HTERT RPE-1 (cell line): ENCODE measurements around the gene FAM107A.

Experiments used
- in situ Hi-C: fragments of 300-500 bp; cut with MboI; formaldehyde crosslinking; loops from 4 replicates; pipeline ENCODE4 v1.14.3; 2020; ENCODE audit warnings: low sequenced_read_pairs

Gene FAM107A

DNA sequence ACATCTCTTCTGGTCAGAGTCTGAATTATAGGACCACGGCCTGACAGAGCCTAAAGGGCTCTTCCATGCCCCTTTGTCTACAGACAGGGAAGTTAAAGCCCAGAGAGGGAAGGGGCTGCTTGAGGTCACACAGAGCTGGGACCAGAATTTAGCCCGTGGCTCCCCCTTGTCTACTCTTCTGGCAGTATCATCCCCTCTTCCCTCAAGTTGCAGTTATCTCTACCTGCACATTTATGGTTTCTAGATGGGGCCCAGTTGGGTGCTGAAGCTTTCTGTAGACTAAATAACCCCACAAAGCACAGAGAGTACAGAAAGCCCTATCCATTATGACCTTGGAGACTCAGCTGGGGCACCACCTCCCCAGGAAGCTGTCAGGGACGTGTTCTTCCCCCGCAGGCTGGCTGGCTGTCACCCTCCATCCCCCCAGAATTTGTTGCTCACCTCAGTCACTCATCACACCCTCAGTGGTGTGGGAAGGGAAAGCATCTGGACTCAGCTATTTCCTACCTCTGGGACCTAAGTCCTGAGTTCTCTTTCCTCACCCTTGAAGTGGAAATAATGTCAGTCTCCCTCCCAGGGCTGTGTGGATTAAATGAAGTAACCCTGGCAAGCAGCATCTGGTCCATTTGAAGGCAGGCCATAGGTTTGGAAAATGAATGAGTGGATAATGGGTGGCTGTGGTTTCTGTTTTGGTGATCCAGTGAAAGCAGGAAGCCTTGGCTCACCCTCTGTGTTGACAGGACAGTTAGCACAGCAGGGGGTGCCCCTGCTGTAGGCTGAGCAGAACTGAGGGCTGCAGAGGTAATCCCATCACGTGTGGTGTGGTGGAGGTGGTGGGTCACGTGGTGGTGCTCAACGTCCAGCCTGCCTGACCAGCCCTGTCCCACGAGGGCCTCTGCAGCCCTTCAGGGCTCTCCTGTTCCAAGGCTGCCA, 56.5 kb downstream of the FAM107A start:
- in situ Hi-C loops: no loop called here

DNA sequence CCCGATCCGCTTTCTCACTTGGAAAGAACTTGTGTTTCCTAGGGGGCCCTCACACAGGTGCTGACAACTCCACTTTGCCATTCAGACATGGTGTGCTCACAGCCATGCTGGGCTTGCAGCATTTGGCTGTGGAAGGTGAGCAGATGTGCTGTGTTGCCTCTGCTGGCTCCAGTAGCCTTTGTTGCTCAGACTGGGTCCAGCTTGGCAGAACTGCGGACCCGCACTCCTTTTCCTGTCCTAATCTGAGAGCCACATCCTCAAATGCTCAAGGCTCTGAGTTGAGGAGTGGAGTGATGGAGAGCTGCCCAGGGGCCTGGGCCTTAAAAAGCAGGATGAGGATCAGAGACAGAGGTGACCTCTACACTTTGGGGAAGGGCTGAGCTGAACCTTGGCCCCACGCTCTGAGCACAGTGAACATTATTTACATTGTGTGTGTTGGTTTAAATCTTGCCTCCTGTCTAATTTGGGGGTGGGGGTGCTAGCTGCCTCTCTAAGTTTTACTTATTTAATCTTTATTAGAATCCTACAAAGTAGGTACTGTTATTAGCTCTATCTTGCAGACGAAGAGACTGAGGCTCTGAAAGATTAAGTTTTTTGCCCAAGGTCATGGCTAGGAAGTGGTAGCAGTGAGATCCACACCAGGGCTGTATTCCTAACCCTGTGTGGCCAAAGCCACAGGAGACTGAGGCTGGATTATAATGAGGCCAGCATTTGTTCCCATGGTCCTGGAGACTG, 57.4 kb downstream of the FAM107A start:
- in situ Hi-C loops: no loop called here

DNA sequence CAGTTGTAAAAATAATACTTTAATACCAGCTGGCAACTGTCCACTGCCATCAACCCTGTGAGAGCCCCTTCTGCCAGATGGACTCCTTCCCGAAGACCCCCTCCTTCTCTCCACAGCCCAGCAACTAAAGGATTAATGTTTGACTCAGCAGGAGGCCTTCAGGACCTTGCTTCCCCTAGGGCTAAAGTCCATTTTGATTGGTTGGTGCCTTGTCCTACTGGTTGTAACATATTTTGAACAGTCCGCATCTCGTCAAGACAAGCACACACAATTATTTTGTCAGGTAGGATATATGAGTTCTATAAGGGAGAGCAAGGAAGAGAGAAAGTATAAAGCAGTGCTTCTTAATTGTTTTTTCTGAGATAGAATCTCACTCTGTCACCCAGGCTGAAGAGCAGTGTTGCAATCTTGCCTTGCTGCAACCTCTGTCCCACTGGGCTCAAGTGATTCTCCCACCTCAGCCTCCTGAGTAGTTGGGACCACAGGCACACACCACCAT, 58.9 kb downstream of the FAM107A start:
- in situ Hi-C loops: no loop called here

DNA sequence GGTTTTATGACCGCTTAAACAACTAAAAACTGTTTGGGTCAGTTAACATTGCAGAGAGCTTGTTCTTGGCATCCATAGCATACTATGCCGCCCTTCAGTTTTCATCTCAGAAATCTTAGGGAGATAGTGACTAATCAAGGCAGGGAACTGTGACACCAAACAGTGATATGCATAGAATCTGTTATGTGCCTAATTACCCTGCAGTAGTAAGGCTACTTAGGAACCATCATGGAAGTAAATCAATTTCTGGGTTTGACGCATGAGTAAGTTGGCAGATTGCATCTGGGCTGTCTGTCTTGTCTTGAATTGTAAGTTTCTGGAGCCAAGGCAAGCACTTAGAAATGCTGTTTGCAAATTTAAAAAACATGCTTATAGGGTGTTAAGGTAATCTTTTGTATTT, 62.8 kb downstream of the FAM107A start:
- in situ Hi-C loops: no loop called here
